Parathyroid adenoma (tissue), 2 donors: ENCODE results near the gene ZMIZ1.

ENCODE experiments used
- H2AFZ ChIP-seq: fragments of 300-600 bp; sonication (generic); one replicate; pipeline ENCODE4 v1.7.0; 2017; ENCODE audit warnings: antibody characterized with exemption, mild to moderate bottlenecking
- H3K27ac ChIP-seq: fragments of 300-600 bp; sonication (generic); one replicate; pipeline ENCODE4 v1.7.0; 2017
- H3K27me3 ChIP-seq: fragments of 300-600 bp; sonication (generic); one replicate; pipeline ENCODE4 v1.7.0; 2017; ENCODE audit warnings: low read length; ENCODE audit not compliant: control insufficient read depth, insufficient read depth
- H3K36me3 ChIP-seq: fragments of 300-600 bp; sonication (generic); one replicate; pipeline ENCODE4 v1.7.0; 2017; ENCODE audit warnings: low read length; ENCODE audit not compliant: control insufficient read depth, insufficient read depth
- H3K4me1 ChIP-seq: fragments of 300-600 bp; sonication (generic); one replicate; pipeline ENCODE4 v1.7.0; 2017; ENCODE audit warnings: control low read depth
- H3K4me2 ChIP-seq: fragments of 300-600 bp; sonication (generic); one replicate; pipeline ENCODE4 v1.7.0; 2017; ENCODE audit warnings: low read length
- H3K4me3 ChIP-seq: fragments of 300-600 bp; sonication (generic); one replicate; pipeline ENCODE4 v1.7.0; 2017; ENCODE audit warnings: low read depth, low read length
- H3K79me2 ChIP-seq: fragments of 300-600 bp; sonication (generic); one replicate; pipeline ENCODE4 v1.7.0; 2017; ENCODE audit warnings: control low read depth
- H3K9ac ChIP-seq: fragments of 300-600 bp; sonication (generic); one replicate; pipeline ENCODE4 v1.7.0; 2017; ENCODE audit warnings: mild to moderate bottlenecking
- H3K9me3 ChIP-seq: fragments of 300-600 bp; sonication (generic); one replicate; pipeline ENCODE4 v1.7.0; 2017; ENCODE audit warnings: low read length; ENCODE audit not compliant: control insufficient read depth
- TF ChIP-seq, protein P1 (sequence below): fragments of 300-600 bp; sonication (generic); IDR thresholded peaks from one replicate; pipeline ENCODE4 v1.7.0; 2017; ENCODE audit warnings: antibody characterized with exemption, mild to moderate bottlenecking
- donor health status: primary hyperparathyroidism.

ZMIZ1 gene

DNA sequence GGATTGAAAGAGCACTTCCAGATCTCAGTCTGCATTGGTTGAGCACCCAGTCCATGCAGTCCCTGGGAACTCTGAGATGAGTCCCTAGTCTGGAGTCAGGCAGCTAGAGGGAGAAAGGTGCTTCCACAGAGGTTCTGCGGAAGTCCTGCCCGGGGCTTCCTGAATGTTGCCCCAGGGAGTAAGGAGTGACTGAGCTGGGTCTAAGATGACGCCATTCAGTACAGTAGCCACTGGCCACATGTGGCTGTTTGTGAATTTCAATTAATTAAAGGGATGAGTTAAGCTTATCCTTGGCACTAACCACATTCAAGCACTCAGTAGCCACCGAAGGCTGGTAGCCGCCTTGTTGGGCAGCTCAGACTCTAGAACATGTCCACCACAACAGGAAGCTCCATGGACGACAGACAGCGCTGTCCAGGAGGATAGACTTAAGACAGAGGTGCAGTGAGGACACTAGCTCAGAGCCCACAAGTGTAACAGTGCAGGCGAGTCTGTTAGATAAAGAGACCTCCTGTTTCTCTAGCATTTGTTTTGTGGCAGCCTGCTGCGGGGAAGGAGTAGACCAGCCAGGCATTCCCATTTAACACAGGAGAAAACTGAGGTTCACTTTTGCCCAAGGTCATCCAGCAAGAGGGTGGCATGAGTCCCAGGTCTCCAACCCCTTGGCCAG lies 176.9 kb downstream of the ZMIZ1 start:
- H3K9ac ChIP-seq, result no peak overlapping the region
- no peaks in the 10 kb centered on the region for H3K9me3 ChIP-seq
- no peak overlapping the region for H3K4me2 ChIP-seq
- peaks cover 51% of the 10 kb centered on the region for H3K4me1 ChIP-seq
- no peak overlapping the region for H3K4me3 ChIP-seq
- H3K79me2 ChIP-seq, result peaks cover 69% of the 10 kb centered on the region
- H3K27me3 ChIP-seq, result no peaks in the 10 kb centered on the region
- H2AFZ ChIP-seq, result no peak overlapping the region
- TF ChIP-seq, protein P1, sequence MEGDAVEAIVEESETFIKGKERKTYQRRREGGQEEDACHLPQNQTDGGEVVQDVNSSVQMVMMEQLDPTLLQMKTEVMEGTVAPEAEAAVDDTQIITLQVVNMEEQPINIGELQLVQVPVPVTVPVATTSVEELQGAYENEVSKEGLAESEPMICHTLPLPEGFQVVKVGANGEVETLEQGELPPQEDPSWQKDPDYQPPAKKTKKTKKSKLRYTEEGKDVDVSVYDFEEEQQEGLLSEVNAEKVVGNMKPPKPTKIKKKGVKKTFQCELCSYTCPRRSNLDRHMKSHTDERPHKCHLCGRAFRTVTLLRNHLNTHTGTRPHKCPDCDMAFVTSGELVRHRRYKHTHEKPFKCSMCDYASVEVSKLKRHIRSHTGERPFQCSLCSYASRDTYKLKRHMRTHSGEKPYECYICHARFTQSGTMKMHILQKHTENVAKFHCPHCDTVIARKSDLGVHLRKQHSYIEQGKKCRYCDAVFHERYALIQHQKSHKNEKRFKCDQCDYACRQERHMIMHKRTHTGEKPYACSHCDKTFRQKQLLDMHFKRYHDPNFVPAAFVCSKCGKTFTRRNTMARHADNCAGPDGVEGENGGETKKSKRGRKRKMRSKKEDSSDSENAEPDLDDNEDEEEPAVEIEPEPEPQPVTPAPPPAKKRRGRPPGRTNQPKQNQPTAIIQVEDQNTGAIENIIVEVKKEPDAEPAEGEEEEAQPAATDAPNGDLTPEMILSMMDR, result no peak
- peak overlapping the region; percentile 69 for H3K27ac ChIP-seq
- no peaks in the 10 kb centered on the region for H3K36me3 ChIP-seq

DNA sequence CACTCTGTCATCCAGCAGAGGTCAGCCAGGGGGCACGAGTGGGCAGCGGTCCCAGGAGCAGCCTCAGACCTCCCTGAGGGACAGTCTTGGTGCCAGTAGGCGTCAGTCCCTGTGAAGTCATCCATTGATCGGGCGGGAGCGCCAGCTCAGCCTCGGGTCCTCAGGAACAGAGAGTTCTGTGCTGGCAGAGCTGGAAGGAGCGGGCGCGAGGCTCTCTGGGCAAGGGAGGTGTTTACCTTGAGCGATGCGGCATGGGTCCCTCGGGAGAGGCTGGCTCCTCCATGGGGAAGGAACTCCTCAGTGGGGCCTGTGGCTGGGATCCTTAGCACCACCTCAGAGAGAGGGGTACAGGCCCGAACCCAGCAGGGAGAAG lies 177.4 kb downstream of the ZMIZ1 start:
- no peak overlapping the region for H3K9ac ChIP-seq
- no peak overlapping the region for H3K4me3 ChIP-seq
- TF ChIP-seq, protein P1, result no peak

DNA sequence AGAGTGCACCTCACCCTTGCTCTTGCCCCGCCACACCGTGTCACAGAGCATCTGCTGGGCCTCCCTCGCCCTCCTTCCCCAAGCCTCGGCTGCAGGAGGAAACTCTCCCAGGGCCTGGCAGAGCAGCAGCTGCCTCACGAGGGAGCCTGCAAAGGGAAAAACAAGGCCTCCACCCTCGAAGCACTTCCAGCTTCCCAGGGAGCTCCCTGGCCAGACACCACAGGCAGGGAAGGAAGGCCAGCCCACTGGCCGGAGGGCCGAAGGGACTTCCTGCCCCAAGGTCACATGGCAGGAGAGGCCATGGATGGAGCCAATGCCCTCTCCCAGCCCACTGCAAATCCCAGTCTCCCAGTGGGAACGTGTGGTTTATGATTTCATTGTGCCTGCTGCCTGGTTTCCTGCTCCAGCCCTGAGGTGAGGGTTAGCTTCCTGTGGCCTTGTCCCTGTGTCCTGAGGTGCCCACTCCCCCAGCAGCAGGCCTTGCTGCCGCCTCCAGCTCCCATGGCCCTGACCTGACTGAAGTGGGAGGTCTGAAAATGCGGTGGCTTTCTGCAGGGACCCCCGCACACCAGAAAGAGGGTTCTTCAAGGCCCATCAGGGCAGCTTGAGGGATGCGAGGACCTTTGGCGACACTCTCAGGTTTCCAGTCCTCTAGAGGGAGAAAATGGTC lies 178.0 kb downstream of the ZMIZ1 start:
- no peak overlapping the region for H3K9ac ChIP-seq
- no peaks in the 10 kb centered on the region for H3K36me3 ChIP-seq
- peaks cover 47% of the 10 kb centered on the region for H3K4me1 ChIP-seq
- peaks cover 78% of the 10 kb centered on the region for H3K79me2 ChIP-seq
- H3K9me3 ChIP-seq, result no peaks in the 10 kb centered on the region
- H3K27me3 ChIP-seq, result no peaks in the 10 kb centered on the region
- peak overlapping the region; percentile 11 for H3K4me2 ChIP-seq
- H3K4me3 ChIP-seq, result no peak overlapping the region
- peak overlapping the region; percentile 69 for H3K27ac ChIP-seq
- no peak overlapping the region for H2AFZ ChIP-seq
- TF ChIP-seq, protein P1, result no peak

More for the DNA sequence above, 177.4 kb downstream of the ZMIZ1 start:
- Histone ChIP-seq H3K4me1 (peaks cover 47% of the 10 kb centered on the region), H3K4me2 (peak overlapping the region; percentile 11), H2AFZ (no peak overlapping the region), H3K27ac (peak overlapping the region; percentile 69), H3K79me2 (peaks cover 73% of the 10 kb centered on the region), H3K36me3 (no peaks in the 10 kb centered on the region), H3K9me3 (no peaks in the 10 kb centered on the region), H3K27me3 (no peaks in the 10 kb centered on the region)

DNA sequence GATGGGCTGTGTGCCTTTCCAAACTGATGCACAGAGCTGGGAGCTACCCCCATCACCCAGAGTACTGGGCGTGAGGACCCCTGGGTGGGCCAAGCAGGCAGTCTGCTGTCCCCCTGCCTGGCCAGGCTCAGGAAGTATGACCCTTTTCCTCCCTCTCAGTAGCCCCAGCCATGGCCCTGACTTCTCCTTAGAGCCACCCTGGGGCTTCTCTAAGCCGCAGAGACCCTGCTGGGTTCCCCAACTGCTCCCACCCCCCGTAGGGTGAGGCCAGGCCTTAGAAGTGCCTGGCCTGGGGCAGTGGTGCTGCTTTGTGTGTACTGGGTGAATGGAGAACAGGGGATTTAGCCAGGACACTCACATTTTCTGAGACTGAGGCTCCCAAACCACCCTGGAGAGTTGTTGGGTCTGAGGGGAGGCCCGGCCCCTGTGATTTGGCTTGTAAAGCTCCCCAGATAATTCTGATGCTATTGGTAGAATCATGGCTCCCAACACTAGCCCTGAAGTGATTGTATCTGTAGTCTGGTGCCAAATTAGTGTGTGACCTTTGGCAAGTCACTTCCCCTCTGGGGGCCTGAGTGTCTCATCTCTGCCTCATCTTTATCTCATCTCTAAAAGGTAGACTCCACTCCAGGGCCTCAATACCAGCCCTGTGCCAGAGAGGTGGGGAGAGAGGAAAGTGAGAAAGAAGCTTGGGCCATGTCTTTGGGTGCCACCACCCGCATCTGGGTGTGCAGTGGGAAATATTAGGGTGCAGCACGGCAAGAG lies 178.8 kb downstream of the ZMIZ1 start:
- H3K79me2 ChIP-seq, result peaks cover 84% of the 10 kb centered on the region
- peak overlapping the region; percentile 47 for H3K27ac ChIP-seq

More for the DNA sequence above, 178.8 kb downstream of the ZMIZ1 start:
- Histone ChIP-seq H3K9me3 (no peaks in the 10 kb centered on the region), H3K4me2 (no peak overlapping the region), H2AFZ (no peak overlapping the region), H3K27me3 (no peaks in the 10 kb centered on the region), H3K36me3 (no peaks in the 10 kb centered on the region), H3K4me3 (no peak overlapping the region), H3K4me1 (peaks cover 46% of the 10 kb centered on the region), H3K9ac (no peak overlapping the region)
- TF ChIP-seq, protein P1, result no peak
